Measurements from ENCODE around the gene KIAA1328.

The KIAA1328 gene

GRCh38 chr18:36974686-36975085, 145.8 kb downstream of the KIAA1328 start:
- no peak overlapping the region for H3K4me3 ChIP-seq (ENCODE audit: low read depth in 1 of 2, low read length in 2 of 2)
- H3K9ac ChIP-seq (ENCODE audit: low read depth in 1 of 2, low read length in 2 of 2), result no peak overlapping the region
- no peaks in the 10 kb centered on the region for H3K4me1 ChIP-seq (ENCODE audit: control insufficient read depth in 1 of 2, insufficient read depth in 2 of 2, low read length in 2 of 2)
- H3K27me3 ChIP-seq (ENCODE audit: control insufficient read depth in 1 of 2, insufficient read depth in 2 of 2, low read length in 2 of 2), result no peaks in the 10 kb centered on the region
- peaks cover 0 to 2% of the 10 kb centered on the region in 2 donors for H3K9me3 ChIP-seq (ENCODE audit: control insufficient read depth in 1 of 2, low read length in 2 of 2)
- no peak overlapping the region for H3K27ac ChIP-seq (ENCODE audit: low read depth, low read length)
- H3K36me3 ChIP-seq (ENCODE audit: control insufficient read depth in 1 of 2, insufficient read depth in 2 of 2, low read length in 2 of 2), result no peaks in the 10 kb centered on the region

- Histone ChIP-seq H3K9ac (ENCODE audit: low read depth in 1 of 2, low read length in 2 of 2) (no peak overlapping the region), H3K27ac (ENCODE audit: low read depth, low read length) (no peak overlapping the region), H3K9me3 (ENCODE audit: control insufficient read depth in 1 of 2, low read length in 2 of 2) (peaks cover 0 to 2% of the 10 kb centered on the region in 2 donors), H3K4me3 (ENCODE audit: low read depth in 1 of 2, low read length in 2 of 2) (no peak overlapping the region), H3K4me1 (ENCODE audit: control insufficient read depth in 1 of 2, insufficient read depth in 2 of 2, low read length in 2 of 2) (no peaks in the 10 kb centered on the region), H3K36me3 (ENCODE audit: control insufficient read depth in 1 of 2, insufficient read depth in 2 of 2, low read length in 2 of 2) (no peaks in the 10 kb centered on the region), H3K27me3 (ENCODE audit: control insufficient read depth in 1 of 2, insufficient read depth in 2 of 2, low read length in 2 of 2) (no peaks in the 10 kb centered on the region)
These were observed 148.2 kb downstream of the KIAA1328 start for GRCh38 chr18:36977121-36977520.

DNA sequence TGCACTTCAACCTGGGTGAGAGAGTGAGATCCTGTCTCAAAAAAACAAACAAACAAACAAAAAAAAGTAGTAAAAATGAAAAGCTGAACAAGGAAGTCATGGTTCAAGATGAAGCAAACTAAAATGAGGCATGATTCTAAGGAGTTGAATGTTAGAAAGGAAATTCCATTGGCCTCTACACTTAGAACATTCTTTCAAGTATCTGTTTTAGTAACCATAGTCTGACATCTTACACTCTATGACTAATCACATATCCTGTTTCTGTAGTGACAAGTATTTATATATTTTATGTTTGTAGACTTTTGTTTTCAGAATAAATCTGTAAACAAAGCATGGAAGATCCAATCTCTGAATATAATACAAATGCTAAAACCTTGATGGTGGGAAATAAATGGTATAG, 164.1 kb downstream of the KIAA1328 start:
- H3K4me3 ChIP-seq (ENCODE audit: low read depth in 1 of 2, low read length in 2 of 2), result no peak overlapping the region
- no peaks in the 10 kb centered on the region for H3K4me1 ChIP-seq (ENCODE audit: control insufficient read depth in 1 of 2, insufficient read depth in 2 of 2, low read length in 2 of 2)
- H3K36me3 ChIP-seq (ENCODE audit: control insufficient read depth in 1 of 2, insufficient read depth in 2 of 2, low read length in 2 of 2), result no peaks in the 10 kb centered on the region
- H3K27me3 ChIP-seq (ENCODE audit: control insufficient read depth in 1 of 2, insufficient read depth in 2 of 2, low read length in 2 of 2), result no peaks in the 10 kb centered on the region
- peaks cover under 1 to 5% of the 10 kb centered on the region in 2 donors for H3K9me3 ChIP-seq (ENCODE audit: control insufficient read depth in 1 of 2, low read length in 2 of 2)
- H3K9ac ChIP-seq (ENCODE audit: low read depth in 1 of 2, low read length in 2 of 2), result no peak overlapping the region
- H3K27ac ChIP-seq (ENCODE audit: low read depth, low read length), result no peak overlapping the region

DNA sequence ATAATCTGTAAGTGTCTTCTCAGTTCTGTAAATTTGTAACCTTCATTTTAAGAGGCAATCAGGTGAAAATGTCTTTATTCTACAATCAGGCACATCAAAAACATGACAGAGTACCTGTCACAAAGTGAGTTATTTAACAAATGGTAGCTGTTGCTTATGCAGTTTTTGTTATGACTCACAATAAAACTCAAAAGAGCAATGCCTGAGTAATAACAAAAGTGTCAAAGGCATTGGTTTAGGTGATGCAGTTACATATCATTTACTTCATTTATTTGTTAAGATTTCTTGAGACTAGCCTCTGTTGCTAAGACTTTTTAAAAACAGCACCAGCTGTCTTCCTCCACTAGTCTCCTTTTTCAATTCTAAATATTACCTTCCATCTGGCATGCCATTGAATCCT, 177.8 kb downstream of the KIAA1328 start:
- H3K9ac ChIP-seq (ENCODE audit: low read depth in 1 of 2, low read length in 2 of 2), result no peak overlapping the region
- no peaks in the 10 kb centered on the region for H3K9me3 ChIP-seq (ENCODE audit: control insufficient read depth in 1 of 2, low read length in 2 of 2)
- H3K4me3 ChIP-seq (ENCODE audit: low read depth in 1 of 2, low read length in 2 of 2), result no peak overlapping the region
- no peaks in the 10 kb centered on the region for H3K4me1 ChIP-seq (ENCODE audit: control insufficient read depth in 1 of 2, insufficient read depth in 2 of 2, low read length in 2 of 2)
- no peaks in the 10 kb centered on the region for H3K27me3 ChIP-seq (ENCODE audit: control insufficient read depth in 1 of 2, insufficient read depth in 2 of 2, low read length in 2 of 2)
- no peaks in the 10 kb centered on the region for H3K36me3 ChIP-seq (ENCODE audit: control insufficient read depth in 1 of 2, insufficient read depth in 2 of 2, low read length in 2 of 2)
- no peak overlapping the region for H3K27ac ChIP-seq (ENCODE audit: low read depth, low read length)

- Histone ChIP-seq H3K4me3 (ENCODE audit: low read depth in 1 of 2, low read length in 2 of 2) (no peak overlapping the region), H3K9ac (ENCODE audit: low read depth in 1 of 2, low read length in 2 of 2) (no peak overlapping the region), H3K27ac (ENCODE audit: low read depth, low read length) (no peak overlapping the region), H3K4me1 (ENCODE audit: control insufficient read depth in 1 of 2, insufficient read depth in 2 of 2, low read length in 2 of 2) (no peaks in the 10 kb centered on the region), H3K36me3 (ENCODE audit: control insufficient read depth in 1 of 2, insufficient read depth in 2 of 2, low read length in 2 of 2) (no peaks in the 10 kb centered on the region), H3K27me3 (ENCODE audit: control insufficient read depth in 1 of 2, insufficient read depth in 2 of 2, low read length in 2 of 2) (no peaks in the 10 kb centered on the region), H3K9me3 (ENCODE audit: control insufficient read depth in 1 of 2, low read length in 2 of 2) (peaks cover 2 to 9% of the 10 kb centered on the region in 2 donors)
These were observed 183.5 kb downstream of the KIAA1328 start for GRCh38 chr18:37012452-37012851.

DNA sequence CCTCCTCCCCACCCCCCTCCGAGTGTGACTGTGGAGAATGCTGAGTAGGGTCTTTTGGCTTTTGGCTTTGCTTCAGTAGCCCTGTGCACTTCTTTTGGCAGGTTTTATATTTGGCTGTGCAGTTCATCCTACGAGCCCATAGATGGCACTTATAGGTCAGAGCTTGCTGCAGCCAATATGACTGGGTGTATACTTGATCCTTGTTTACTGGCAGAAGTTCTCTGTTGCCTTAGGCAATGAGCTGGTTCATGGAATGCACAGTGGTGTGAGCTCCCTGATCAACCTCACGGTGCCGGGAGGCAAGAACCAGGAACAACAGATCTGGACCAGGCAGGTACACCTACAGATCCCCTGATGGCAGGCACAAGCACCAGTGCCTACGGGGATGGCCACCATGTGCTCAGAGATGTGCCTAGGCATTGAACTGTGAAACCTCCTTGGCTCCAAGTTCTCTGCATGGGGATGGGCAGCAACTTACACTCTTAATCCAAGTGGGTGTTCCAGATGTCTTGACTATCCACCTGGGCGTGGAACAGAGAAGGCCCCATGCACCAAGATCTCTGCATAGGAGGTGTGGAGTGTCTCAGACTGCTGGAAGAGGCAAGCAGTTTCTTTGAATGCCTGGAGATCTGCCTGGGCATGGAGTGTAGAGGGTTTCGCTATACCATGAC, 190.4 kb downstream of the KIAA1328 start:
- Histone ChIP-seq H3K27me3 (ENCODE audit: control insufficient read depth in 1 of 2, insufficient read depth in 2 of 2, low read length in 2 of 2) (no peaks in the 10 kb centered on the region), H3K36me3 (ENCODE audit: control insufficient read depth in 1 of 2, insufficient read depth in 2 of 2, low read length in 2 of 2) (peaks cover 0 to 5% of the 10 kb centered on the region in 2 donors), H3K27ac (ENCODE audit: low read depth, low read length) (no peak overlapping the region), H3K9me3 (ENCODE audit: control insufficient read depth in 1 of 2, low read length in 2 of 2) (peaks cover 5 to 14% of the 10 kb centered on the region in 2 donors), H3K4me3 (ENCODE audit: low read depth in 1 of 2, low read length in 2 of 2) (no peak overlapping the region), H3K4me1 (ENCODE audit: control insufficient read depth in 1 of 2, insufficient read depth in 2 of 2, low read length in 2 of 2) (no peaks in the 10 kb centered on the region), H3K9ac (ENCODE audit: low read depth in 1 of 2, low read length in 2 of 2) (no peak overlapping the region)

- H3K36me3 ChIP-seq (ENCODE audit: control insufficient read depth in 1 of 2, insufficient read depth in 2 of 2, low read length in 2 of 2), result peaks cover 0 to 3% of the 10 kb centered on the region in 2 donors
- H3K27me3 ChIP-seq (ENCODE audit: control insufficient read depth in 1 of 2, insufficient read depth in 2 of 2, low read length in 2 of 2), result no peaks in the 10 kb centered on the region
- no peak overlapping the region for H3K9ac ChIP-seq (ENCODE audit: low read depth in 1 of 2, low read length in 2 of 2)
- H3K4me3 ChIP-seq (ENCODE audit: low read depth in 1 of 2, low read length in 2 of 2), result no peak overlapping the region
- no peaks in the 10 kb centered on the region for H3K9me3 ChIP-seq (ENCODE audit: control insufficient read depth in 1 of 2, low read length in 2 of 2)
- H3K27ac ChIP-seq (ENCODE audit: low read depth, low read length), result no peak overlapping the region
- no peaks in the 10 kb centered on the region for H3K4me1 ChIP-seq (ENCODE audit: control insufficient read depth in 1 of 2, insufficient read depth in 2 of 2, low read length in 2 of 2)
These were observed 204.5 kb downstream of the KIAA1328 start for GRCh38 chr18:37033419-37033818.

- Histone ChIP-seq H3K9me3 (ENCODE audit: control insufficient read depth in 1 of 2, low read length in 2 of 2) (peaks cover 11 to 17% of the 10 kb centered on the region in 2 donors), H3K4me3 (ENCODE audit: low read depth in 1 of 2, low read length in 2 of 2) (no peak overlapping the region), H3K27ac (ENCODE audit: low read depth, low read length) (no peak overlapping the region), H3K27me3 (ENCODE audit: control insufficient read depth in 1 of 2, insufficient read depth in 2 of 2, low read length in 2 of 2) (no peaks in the 10 kb centered on the region), H3K4me1 (ENCODE audit: control insufficient read depth in 1 of 2, insufficient read depth in 2 of 2, low read length in 2 of 2) (no peaks in the 10 kb centered on the region), H3K36me3 (ENCODE audit: control insufficient read depth in 1 of 2, insufficient read depth in 2 of 2, low read length in 2 of 2) (no peaks in the 10 kb centered on the region), H3K9ac (ENCODE audit: low read depth in 1 of 2, low read length in 2 of 2) (no peak overlapping the region)
These were observed 213.5 kb downstream of the KIAA1328 start for GRCh38 chr18:37042381-37042780.

DNA sequence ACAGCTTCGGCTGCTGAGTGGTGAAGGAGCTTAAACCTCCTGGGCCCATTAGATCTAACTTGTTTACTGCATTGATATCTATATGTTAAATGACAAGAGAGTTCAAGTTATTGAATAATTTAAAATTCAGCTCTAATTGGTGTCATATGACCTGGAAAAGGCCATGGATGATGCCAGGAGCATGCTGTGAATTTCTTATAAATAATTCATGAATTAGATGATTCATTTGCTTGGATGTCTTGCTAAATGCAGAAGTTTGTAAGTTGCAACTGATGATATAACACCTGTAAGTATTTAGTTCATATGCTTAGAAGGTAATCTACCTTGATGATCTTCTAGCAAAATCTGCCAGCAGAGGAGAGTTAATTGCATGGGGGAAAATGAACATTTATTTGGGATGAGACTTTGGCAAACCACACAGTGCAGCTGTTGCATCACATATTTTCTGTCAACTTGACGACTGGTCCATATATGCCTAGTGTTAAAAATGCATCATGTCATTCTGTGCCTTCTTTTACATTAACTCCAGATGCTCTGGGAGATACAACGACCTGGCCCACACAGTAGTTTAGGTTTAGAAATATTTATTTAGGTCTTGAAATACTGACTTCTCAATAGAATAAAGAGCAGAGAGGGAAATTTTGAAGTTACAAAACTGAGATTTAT, 226.3 kb downstream of the KIAA1328 start:
- Histone ChIP-seq H3K27me3 (ENCODE audit: control insufficient read depth in 1 of 2, insufficient read depth in 2 of 2, low read length in 2 of 2) (no peaks in the 10 kb centered on the region), H3K36me3 (ENCODE audit: control insufficient read depth in 1 of 2, insufficient read depth in 2 of 2, low read length in 2 of 2) (no peaks in the 10 kb centered on the region), H3K9me3 (ENCODE audit: control insufficient read depth in 1 of 2, low read length in 2 of 2) (peaks cover 0 to 3% of the 10 kb centered on the region in 2 donors), H3K4me3 (ENCODE audit: low read depth in 1 of 2, low read length in 2 of 2) (no peak overlapping the region), H3K4me1 (ENCODE audit: control insufficient read depth in 1 of 2, insufficient read depth in 2 of 2, low read length in 2 of 2) (no peaks in the 10 kb centered on the region), H3K27ac (ENCODE audit: low read depth, low read length) (no peak overlapping the region), H3K9ac (ENCODE audit: low read depth in 1 of 2, low read length in 2 of 2) (no peak overlapping the region)

GRCh38 chr18:37064187-37064586, 235.3 kb downstream of the KIAA1328 start:
- H3K36me3 ChIP-seq (ENCODE audit: control insufficient read depth in 1 of 2, insufficient read depth in 2 of 2, low read length in 2 of 2), result no peaks in the 10 kb centered on the region
- H3K4me3 ChIP-seq (ENCODE audit: low read depth in 1 of 2, low read length in 2 of 2), result no peak overlapping the region
- H3K27me3 ChIP-seq (ENCODE audit: control insufficient read depth in 1 of 2, insufficient read depth in 2 of 2, low read length in 2 of 2), result no peaks in the 10 kb centered on the region
- H3K9me3 ChIP-seq (ENCODE audit: control insufficient read depth in 1 of 2, low read length in 2 of 2), result no peaks in the 10 kb centered on the region
- H3K27ac ChIP-seq (ENCODE audit: low read depth, low read length), result no peak overlapping the region
- H3K9ac ChIP-seq (ENCODE audit: low read depth in 1 of 2, low read length in 2 of 2), result no peak overlapping the region
- no peaks in the 10 kb centered on the region for H3K4me1 ChIP-seq (ENCODE audit: control insufficient read depth in 1 of 2, insufficient read depth in 2 of 2, low read length in 2 of 2)

Data from duodenal mucosa (tissue), 2 donors.